GM18520 (cell line): ENCODE results near the gene SLC44A2.

Source experiments
- ATAC-seq: cut with Tn5 transposase; IDR thresholded peaks from one replicate; pipeline ENCODE4 v1.9.1; 2021; ENCODE audit not compliant: unreplicated experiment

Gene SLC44A2

GRCh38 chr19:10625003-10625761 is at the start of gene SLC44A2:
TSS of gene SLC44A2 (plus strand) at chr19:10625553. CDS start at chr19:10625634, 81 bp downstream.
- ATAC-seq: no peak

- no peak for ATAC-seq
Measured at GRCh38 chr19:10577951-10578350, 47.4 kb upstream of the SLC44A2 start.

GRCh38 chr19:10580979-10581631 is 44.2 kb upstream of the SLC44A2 start:
- no peak for ATAC-seq

GRCh38 chr19:10582091-10582490 is 43.3 kb upstream of the SLC44A2 start:
- no peak for ATAC-seq

- no peak for ATAC-seq
Measured at GRCh38 chr19:10583036-10583776, 42.1 kb upstream of the SLC44A2 start.

- ATAC-seq: no peak
Measured at GRCh38 chr19:10586396-10586795, 39.0 kb upstream of the SLC44A2 start.

- no peak for ATAC-seq
Measured at GRCh38 chr19:10587022-10587838, 38.1 kb upstream of the SLC44A2 start, which contains the start of gene AP1M2. TSS of gene AP1M2 (minus strand) at chr19:10587312. CDS start at chr19:10587231, 81 bp downstream.

GRCh38 chr19:10587839-10588150 is 37.6 kb upstream of the SLC44A2 start:
- no peak for ATAC-seq

GRCh38 chr19:10593148-10593547 is 32.2 kb upstream of the SLC44A2 start:
- ATAC-seq: no peak

- ATAC-seq: no peak
Measured at GRCh38 chr19:10593820-10594637, 31.3 kb upstream of the SLC44A2 start.

- ATAC-seq: no peak
Measured at GRCh38 chr19:10600149-10600548, 25.2 kb upstream of the SLC44A2 start.

- no peak for ATAC-seq
Measured at GRCh38 chr19:10601999-10602329, 23.4 kb upstream of the SLC44A2 start.

GRCh38 chr19:10602330-10603083 is 22.8 kb upstream of the SLC44A2 start:
- ATAC-seq: no peak

GRCh38 chr19:10603084-10603872 is 22.1 kb upstream of the SLC44A2 start:
- ATAC-seq: peak; percentile 47

GRCh38 chr19:10603873-10604459 is 21.4 kb upstream of the SLC44A2 start:
- ATAC-seq: no peak

- no peak for ATAC-seq
Measured at GRCh38 chr19:10604460-10604980, 20.8 kb upstream of the SLC44A2 start.

- no peak for ATAC-seq
Measured at GRCh38 chr19:10611907-10612306, 13.4 kb upstream of the SLC44A2 start.

- ATAC-seq: no peak
Measured at GRCh38 chr19:10612499-10613119, 12.7 kb upstream of the SLC44A2 start.
